VCaP (cell line): Measurements from ENCODE around the gene RPLP2.

ENCODE experiments used
- H3K27ac ChIP-seq: fragments of 450-650 bp; 2 replicates; pipeline ENCODE4 v1.5.1; 2017
- CTCF ChIP-seq: fragments of 450-650 bp; conservative IDR thresholded peaks from 2 replicates; pipeline ENCODE4 v1.5.1; 2017; ENCODE audit warnings: mild to moderate bottlenecking, moderate library complexity

RPLP2 gene

GRCh38 chr11:776263-776560, 33.6 kb upstream of the RPLP2 start:
- H3K27ac ChIP-seq, result peak overlapping the region; percentile 84
- TF ChIP-seq CTCF, result no peak

GRCh38 chr11:776561-777287, 33.0 kb upstream of the RPLP2 start:
- H3K27ac ChIP-seq, result peak overlapping the region; percentile 84

GRCh38 chr11:777288-778255, 32.2 kb upstream of the RPLP2 start, which contains the start of gene GATD1:
Gene GATD1, minus strand, starts transcription at chr11:777487. Its CDS starts 25 bp downstream, at chr11:777462.
- no peak for TF ChIP-seq CTCF
- H3K27ac ChIP-seq, result peak within 1 kb of the TSS; percentile 84

More at GRCh38 chr11:776561-777287, 33.0 kb upstream of the RPLP2 start:
- no peak for TF ChIP-seq CTCF

- no peak overlapping the region for H3K27ac ChIP-seq
- no peak for TF ChIP-seq CTCF
These were observed 30.5 kb upstream of the RPLP2 start for GRCh38 chr11:778976-779954.

- no peak for TF ChIP-seq CTCF
- no peak overlapping the region for H3K27ac ChIP-seq
These were observed 29.7 kb upstream of the RPLP2 start for GRCh38 chr11:779955-780532.

- TF ChIP-seq CTCF, result no peak
- H3K27ac ChIP-seq, result no peak overlapping the region
These were observed 27.2 kb upstream of the RPLP2 start for GRCh38 chr11:782264-783174.
